Measurements from ENCODE around the gene CACNA1F.

The CACNA1F gene

DNA sequence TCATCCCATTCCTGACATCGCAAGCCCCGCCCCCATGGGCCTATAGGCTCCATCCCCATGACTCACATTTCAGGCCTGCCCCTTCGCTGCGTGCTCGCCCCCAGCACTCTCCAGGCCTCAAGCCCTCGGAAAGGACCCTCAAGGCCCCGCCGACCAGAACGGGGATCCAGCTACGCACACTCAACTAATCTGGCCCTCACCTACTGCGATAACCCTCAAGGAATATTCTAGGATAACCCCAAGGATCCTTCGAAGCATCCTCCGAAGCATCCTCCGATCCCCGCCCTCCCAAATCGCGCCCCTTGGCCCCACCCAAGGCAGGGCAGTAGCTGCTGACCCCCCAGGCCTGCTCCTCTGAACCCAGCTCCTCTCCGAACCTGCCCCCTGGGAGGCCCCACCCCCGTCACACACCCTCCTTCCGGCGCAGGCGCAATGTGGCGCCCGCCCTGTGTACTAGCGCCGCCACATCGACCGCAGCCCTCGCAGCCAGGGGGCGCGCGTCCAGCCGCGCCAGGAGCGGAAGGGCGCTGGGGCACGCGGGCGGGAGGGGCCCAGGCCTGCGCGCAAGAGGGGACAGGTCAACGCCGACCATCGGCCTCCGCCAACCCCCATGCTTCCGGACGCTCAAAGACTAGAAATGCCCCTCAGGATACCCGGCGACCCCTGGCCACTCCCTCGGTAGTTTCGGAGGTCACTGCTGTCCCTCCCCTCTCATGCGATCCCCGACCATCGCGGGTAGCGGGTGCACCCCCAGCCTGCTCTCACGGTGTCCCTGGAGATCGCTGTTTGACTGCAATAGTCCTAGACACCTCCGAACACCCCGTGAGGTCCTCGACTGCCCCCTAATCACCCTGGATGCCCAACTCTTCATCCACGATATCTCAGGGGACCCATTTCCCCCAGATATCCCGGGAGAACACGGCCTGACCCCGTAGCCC, 77.0 kb downstream of the CACNA1F start:
- H3F3A ChIP-seq (ENCODE audit: insufficient read depth): no peaks in the 10 kb centered on the region
- H3K79me2 ChIP-seq (ENCODE audit: insufficient read depth, low read length): no peaks in the 10 kb centered on the region
- H3K36me3 ChIP-seq (ENCODE audit: low read length): no peaks in the 10 kb centered on the region
- no peak for TF ChIP-seq EZH2phosphoT487 (conservative IDR thresholded peaks at IDR 0.05; ENCODE audit: low read length)
- TF ChIP-seq, protein P1, sequence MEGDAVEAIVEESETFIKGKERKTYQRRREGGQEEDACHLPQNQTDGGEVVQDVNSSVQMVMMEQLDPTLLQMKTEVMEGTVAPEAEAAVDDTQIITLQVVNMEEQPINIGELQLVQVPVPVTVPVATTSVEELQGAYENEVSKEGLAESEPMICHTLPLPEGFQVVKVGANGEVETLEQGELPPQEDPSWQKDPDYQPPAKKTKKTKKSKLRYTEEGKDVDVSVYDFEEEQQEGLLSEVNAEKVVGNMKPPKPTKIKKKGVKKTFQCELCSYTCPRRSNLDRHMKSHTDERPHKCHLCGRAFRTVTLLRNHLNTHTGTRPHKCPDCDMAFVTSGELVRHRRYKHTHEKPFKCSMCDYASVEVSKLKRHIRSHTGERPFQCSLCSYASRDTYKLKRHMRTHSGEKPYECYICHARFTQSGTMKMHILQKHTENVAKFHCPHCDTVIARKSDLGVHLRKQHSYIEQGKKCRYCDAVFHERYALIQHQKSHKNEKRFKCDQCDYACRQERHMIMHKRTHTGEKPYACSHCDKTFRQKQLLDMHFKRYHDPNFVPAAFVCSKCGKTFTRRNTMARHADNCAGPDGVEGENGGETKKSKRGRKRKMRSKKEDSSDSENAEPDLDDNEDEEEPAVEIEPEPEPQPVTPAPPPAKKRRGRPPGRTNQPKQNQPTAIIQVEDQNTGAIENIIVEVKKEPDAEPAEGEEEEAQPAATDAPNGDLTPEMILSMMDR (IDR thresholded peaks at IDR 0.05; ENCODE audit: insufficient read depth, low read length, poor library complexity, severe bottlenecking): peak; percentile 45
- no peaks in the 10 kb centered on the region for H3K9me2 ChIP-seq (replicated peaks; ENCODE audit: insufficient read depth, low read length)
- peak overlapping the region; percentile 91 for H2AFZ ChIP-seq (ENCODE audit: low read depth, low read length, severe bottlenecking)
- H3K9me3 ChIP-seq (ENCODE audit: insufficient read depth, low read length): no peaks in the 10 kb centered on the region
- peak overlapping the region; percentile 63 for H3K4me2 ChIP-seq (ENCODE audit: low read depth, low read length, poor library complexity, severe bottlenecking)
- no peaks in the 10 kb centered on the region for H4K20me1 ChIP-seq (ENCODE audit: low read depth, low read length)
- H3K4me3 ChIP-seq (ENCODE audit: insufficient read depth, low read length, poor library complexity, severe bottlenecking): peak overlapping the region; percentile 59
- H3K27ac ChIP-seq (ENCODE audit: low read depth, low read length): peak overlapping the region; percentile 66
- H3K9ac ChIP-seq (ENCODE audit: low read length): peak overlapping the region; percentile 56
- H3K27me3 ChIP-seq (ENCODE audit: low read length): no peaks in the 10 kb centered on the region

DNA sequence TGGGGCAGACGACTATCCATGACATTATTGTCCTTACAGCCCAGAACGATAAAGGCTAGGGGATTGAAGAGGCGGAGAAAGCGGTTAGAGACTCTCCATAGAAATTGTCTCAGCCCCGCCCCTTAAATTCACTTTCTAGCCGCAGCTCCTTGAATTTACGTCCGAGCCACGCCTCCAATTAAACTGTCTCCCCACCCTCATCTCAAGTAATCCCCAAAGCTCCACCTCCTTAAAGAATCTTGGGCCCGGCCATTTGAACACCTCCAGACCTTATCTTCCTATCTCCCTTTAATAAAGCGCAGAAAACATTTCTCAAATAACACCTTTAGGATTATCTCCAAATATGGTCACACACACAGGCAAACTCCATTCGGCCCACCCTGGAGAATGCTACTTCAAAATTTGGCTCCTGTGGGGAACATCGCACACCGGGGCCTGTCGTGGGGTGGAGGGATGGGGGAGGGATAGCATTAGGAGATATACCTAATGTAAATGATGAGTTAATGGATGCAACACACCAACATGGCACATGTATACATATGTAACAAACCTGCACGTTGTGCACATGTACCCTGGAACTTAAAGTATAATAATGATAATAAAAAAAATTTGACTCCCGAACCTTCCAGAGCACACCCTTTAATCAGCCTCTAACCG, 77.8 kb downstream of the CACNA1F start:
- Histone ChIP-seq H3K27me3 (ENCODE audit: low read length) (no peaks in the 10 kb centered on the region), H3K4me2 (ENCODE audit: low read depth, low read length, poor library complexity, severe bottlenecking) (peak overlapping the region; percentile 63), H3K27ac (ENCODE audit: low read depth, low read length) (peak overlapping the region; percentile 66; the same call in 1 of the 2 replicates), H3F3A (ENCODE audit: insufficient read depth) (no peaks in the 10 kb centered on the region), H3K9me3 (ENCODE audit: insufficient read depth, low read length) (no peaks in the 10 kb centered on the region), H2AFZ (ENCODE audit: low read depth, low read length, severe bottlenecking) (peak overlapping the region; percentile 43), H3K79me2 (ENCODE audit: insufficient read depth, low read length) (no peaks in the 10 kb centered on the region), H4K20me1 (ENCODE audit: low read depth, low read length) (no peaks in the 10 kb centered on the region), H3K4me3 (ENCODE audit: insufficient read depth, low read length, poor library complexity, severe bottlenecking) (peak overlapping the region; percentile 59), H3K9ac (ENCODE audit: low read length) (peak overlapping the region; percentile 56), H3K36me3 (ENCODE audit: low read length) (no peaks in the 10 kb centered on the region), H3K9me2 (replicated peaks; ENCODE audit: insufficient read depth, low read length) (no peaks in the 10 kb centered on the region)
- no peak for TF ChIP-seq EZH2phosphoT487 (conservative IDR thresholded peaks at IDR 0.05; ENCODE audit: low read length)
- TF ChIP-seq, protein P1 (IDR thresholded peaks at IDR 0.05; ENCODE audit: insufficient read depth, low read length, poor library complexity, severe bottlenecking): no peak

Data from SU-DHL-6 (cell line).